ENCODE results near the gene HNRNPC.
"Not testable (repeated sequence)": the region's sequence is repeated elsewhere in the genome, so short reads cannot be mapped to it uniquely, and the experiment has no call there.

The HNRNPC gene

DNA sequence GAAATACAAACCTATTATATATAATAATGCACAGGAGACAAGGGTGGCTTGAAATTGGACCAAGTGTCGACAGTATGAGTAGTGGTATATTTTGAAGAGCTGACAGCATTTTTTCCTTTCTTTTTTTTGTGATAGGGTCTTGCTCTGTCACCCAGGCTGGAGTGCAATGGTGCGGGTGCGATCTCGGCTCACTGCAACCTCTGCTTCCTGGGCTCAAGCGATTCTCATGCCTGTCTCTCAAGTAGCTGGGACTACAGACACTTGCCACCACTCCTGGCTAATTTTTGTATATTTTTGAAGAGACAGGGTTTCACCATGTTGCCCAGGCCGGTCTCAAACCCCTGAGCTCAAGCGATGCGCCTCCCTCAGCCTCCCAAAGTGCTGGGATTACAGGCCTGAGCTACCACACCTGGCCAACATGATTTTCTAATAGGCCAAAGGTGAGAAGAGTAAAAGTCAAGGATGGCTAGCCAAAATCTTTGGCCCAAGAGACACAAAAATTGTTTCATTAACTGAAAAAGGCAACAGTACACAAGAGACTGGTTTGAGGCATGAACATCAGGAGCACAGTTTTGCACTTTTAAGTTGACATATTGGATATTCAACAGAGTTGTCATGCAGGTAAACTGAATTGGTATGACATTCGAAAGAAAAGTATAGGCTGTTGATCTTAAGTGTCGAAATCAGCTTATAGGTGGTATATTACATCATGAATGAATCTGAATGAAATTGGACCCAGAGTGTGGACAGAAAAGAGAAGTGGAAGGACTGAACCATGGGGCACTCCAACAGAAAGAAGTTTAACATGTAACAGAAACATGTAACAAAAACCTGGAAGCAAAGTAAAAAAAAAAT lies 12.5 kb downstream of the HNRNPC start:
- Histone ChIP-seq H3K4me2 (ENCODE audit: low read length, poor library complexity, severe bottlenecking) (peak overlapping the region; percentile 19), H2AK5ac (ENCODE audit: low read length, severe bottlenecking) (no peak overlapping the region), H3K18ac (ENCODE audit: low read depth in 1 of 2, low read length in 2 of 2) (no peak overlapping the region), H3K36me3 (ENCODE audit: control insufficient read depth in 1 of 2, insufficient read depth in 2 of 2, low read depth in 1 of 2, low read length in 2 of 2) (peaks cover 35 to 66% of the 10 kb centered on the region in 2 experiments), H2BK5ac (ENCODE audit: low read depth, low read length, poor library complexity, severe bottlenecking) (no peak overlapping the region), H4K91ac (ENCODE audit: low read length) (no peak overlapping the region), H3K4me3 (ENCODE audit: insufficient read depth in 1 of 2, low read depth in 1 of 2, low read length in 2 of 2) (no peak overlapping the region), H3K9ac (ENCODE audit: low read length) (peak overlapping the region; percentile 67), H3K23ac (ENCODE audit: low read length in 2 of 2) (no peak overlapping the region), H3K9me3 (ENCODE audit: control insufficient read depth, low read length) (no peaks in the 10 kb centered on the region), H2BK12ac (ENCODE audit: low read length in 2 of 2) (no peak overlapping the region), H3K79me1 (replicated peaks; ENCODE audit: low read length, poor library complexity, severe bottlenecking) (no peaks in the 10 kb centered on the region), H2BK15ac (ENCODE audit: low read depth, poor library complexity, severe bottlenecking) (no peak overlapping the region), H3K27me3 (ENCODE audit: control insufficient read depth in 1 of 2, insufficient read depth in 1 of 2, low read length in 2 of 2) (no peaks in the 10 kb centered on the region), H2AFZ (ENCODE audit: low read depth, low read length) (no peak overlapping the region), H3K14ac (ENCODE audit: low read length in 2 of 2) (no peak overlapping the region), H3K4ac (ENCODE audit: low read depth in 1 of 2, low read length in 2 of 2) (no peak overlapping the region), H3K4me1 (ENCODE audit: control insufficient read depth, insufficient read depth, low read depth, low read length) (peaks cover 14% of the 10 kb centered on the region), H4K8ac (ENCODE audit: low read length) (no peak overlapping the region), H3K27ac (ENCODE audit: low read length, poor library complexity, severe bottlenecking) (no peak overlapping the region), H2BK120ac (ENCODE audit: low read depth, low read length) (no peak overlapping the region)
- DNase-seq, result no peak
- 97% methylated on average over 10 of the region's 10 CpGs for WGBS

DNA sequence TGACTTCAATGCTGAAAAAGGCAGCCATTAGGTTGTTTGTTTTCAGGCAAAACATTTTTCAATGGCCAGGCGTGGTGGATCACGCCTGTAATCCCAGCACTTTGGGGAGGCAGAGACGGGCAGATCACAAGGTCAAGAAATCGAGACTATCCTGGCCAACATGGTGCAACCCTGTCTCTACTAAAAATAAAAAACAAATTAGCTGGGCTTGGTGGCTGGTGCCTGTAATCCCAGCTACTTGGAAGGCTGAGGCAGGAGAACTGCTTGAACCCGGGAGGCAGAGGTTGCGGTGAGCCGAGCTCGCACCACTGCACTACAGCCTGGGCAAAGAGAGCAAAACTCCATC lies 13.2 kb downstream of the HNRNPC start:
- not testable (repeated sequence) for H3K79me1 ChIP-seq (replicated peaks; ENCODE audit: low read length, poor library complexity, severe bottlenecking); H2BK5ac ChIP-seq (ENCODE audit: low read depth, low read length, poor library complexity, severe bottlenecking); H2AK5ac ChIP-seq (ENCODE audit: low read length, severe bottlenecking); H3K4ac ChIP-seq (ENCODE audit: low read depth in 1 of 2, low read length in 2 of 2); H3K23ac ChIP-seq (ENCODE audit: low read length in 2 of 2); H3K4me3 ChIP-seq (ENCODE audit: insufficient read depth in 1 of 2, low read depth in 1 of 2, low read length in 2 of 2); H2AFZ ChIP-seq (ENCODE audit: low read depth, low read length); H3K18ac ChIP-seq (ENCODE audit: low read depth in 1 of 2, low read length in 2 of 2); H3K14ac ChIP-seq (ENCODE audit: low read length in 2 of 2); H3K27me3 ChIP-seq (ENCODE audit: control insufficient read depth in 1 of 2, insufficient read depth in 1 of 2, low read length in 2 of 2); H3K9me3 ChIP-seq (ENCODE audit: control insufficient read depth, low read length); H4K8ac ChIP-seq (ENCODE audit: low read length); H4K91ac ChIP-seq (ENCODE audit: low read length); H2BK15ac ChIP-seq (ENCODE audit: low read depth, poor library complexity, severe bottlenecking); DNase-seq; H2BK12ac ChIP-seq (ENCODE audit: low read length in 2 of 2); H3K4me2 ChIP-seq (ENCODE audit: low read length, poor library complexity, severe bottlenecking); H2BK120ac ChIP-seq (ENCODE audit: low read depth, low read length)
- 80% methylated on average over 8 of the region's 8 CpGs for WGBS
- Histone ChIP-seq H3K36me3 (ENCODE audit: control insufficient read depth in 1 of 2, insufficient read depth in 2 of 2, low read depth in 1 of 2, low read length in 2 of 2) (peaks cover 40 to 66% of the 10 kb centered on the region in 2 experiments), H3K27ac (ENCODE audit: low read length, poor library complexity, severe bottlenecking) (peak overlapping the region; percentile 20), H3K4me1 (ENCODE audit: control insufficient read depth, insufficient read depth, low read depth, low read length) (peaks cover 14% of the 10 kb centered on the region), H3K9ac (ENCODE audit: low read length) (peak overlapping the region; percentile 67)

DNA sequence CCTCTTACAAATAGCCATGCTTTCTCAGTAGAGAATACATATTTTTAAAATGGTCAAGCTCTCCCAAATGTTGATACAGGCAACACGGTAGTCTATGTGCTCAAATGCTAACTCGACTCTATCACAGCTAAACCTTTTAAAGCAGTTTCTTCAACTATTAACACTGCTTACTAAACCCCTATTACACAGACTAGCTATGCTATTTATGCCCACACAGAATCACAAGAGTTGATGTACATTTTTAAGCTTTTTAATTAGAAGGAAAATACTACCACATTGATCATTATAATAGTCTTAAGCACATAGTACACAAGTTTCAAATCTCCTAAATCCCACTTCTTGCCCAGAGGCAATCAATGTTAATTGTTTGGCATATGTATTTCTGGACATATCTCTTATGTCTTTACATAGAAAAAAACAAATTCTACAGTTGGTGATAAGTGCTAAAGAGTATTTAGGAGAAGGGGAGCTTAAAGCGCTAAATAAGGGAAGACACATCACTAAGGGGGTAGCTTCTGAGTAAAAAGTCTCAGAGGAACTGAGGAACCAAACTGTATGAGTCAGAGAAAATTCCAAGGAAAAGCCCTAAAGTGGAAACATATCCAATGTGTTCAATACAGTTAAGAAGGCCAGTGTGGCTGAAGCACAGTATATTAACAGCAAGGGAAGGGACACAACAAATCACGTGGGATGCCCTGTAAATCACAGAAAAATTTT lies 13.7 kb downstream of the HNRNPC start:
- peaks cover 40 to 67% of the 10 kb centered on the region in 2 experiments for H3K36me3 ChIP-seq (ENCODE audit: control insufficient read depth in 1 of 2, insufficient read depth in 2 of 2, low read depth in 1 of 2, low read length in 2 of 2)
- H4K8ac ChIP-seq (ENCODE audit: low read length), result no peak overlapping the region
- H3K27ac ChIP-seq (ENCODE audit: low read length, poor library complexity, severe bottlenecking), result no peak overlapping the region
- peaks cover 13% of the 10 kb centered on the region for H3K4me1 ChIP-seq (ENCODE audit: control insufficient read depth, insufficient read depth, low read depth, low read length)
- no peak overlapping the region for H2BK5ac ChIP-seq (ENCODE audit: low read depth, low read length, poor library complexity, severe bottlenecking)
- no peaks in the 10 kb centered on the region for H3K79me1 ChIP-seq (replicated peaks; ENCODE audit: low read length, poor library complexity, severe bottlenecking)
- no peak overlapping the region for H2AFZ ChIP-seq (ENCODE audit: low read depth, low read length)
- WGBS, result 82% methylated on average over 4 of the region's 4 CpGs
- no peak overlapping the region for H2BK120ac ChIP-seq (ENCODE audit: low read depth, low read length)
- peak; percentile 73 for DNase-seq
- no peak overlapping the region for H3K4me2 ChIP-seq (ENCODE audit: low read length, poor library complexity, severe bottlenecking)
- no peak overlapping the region for H3K4ac ChIP-seq (ENCODE audit: low read depth in 1 of 2, low read length in 2 of 2)
- H3K14ac ChIP-seq (ENCODE audit: low read length in 2 of 2), result no peak overlapping the region
- H2BK12ac ChIP-seq (ENCODE audit: low read length in 2 of 2), result no peak overlapping the region
- H2BK15ac ChIP-seq (ENCODE audit: low read depth, poor library complexity, severe bottlenecking), result no peak overlapping the region
- H3K9ac ChIP-seq (ENCODE audit: low read length), result peak overlapping the region; percentile 67
- peak overlapping the region in 1 of 2 experiments; percentile 16 for H3K4me3 ChIP-seq (ENCODE audit: insufficient read depth in 1 of 2, low read depth in 1 of 2, low read length in 2 of 2)
- no peaks in the 10 kb centered on the region for H3K9me3 ChIP-seq (ENCODE audit: control insufficient read depth, low read length)
- no peaks in the 10 kb centered on the region for H3K27me3 ChIP-seq (ENCODE audit: control insufficient read depth in 1 of 2, insufficient read depth in 1 of 2, low read length in 2 of 2)
- no peak overlapping the region for H3K23ac ChIP-seq (ENCODE audit: low read length in 2 of 2)
- H3K18ac ChIP-seq (ENCODE audit: low read depth in 1 of 2, low read length in 2 of 2), result no peak overlapping the region
- no peak overlapping the region for H4K91ac ChIP-seq (ENCODE audit: low read length)
- H2AK5ac ChIP-seq (ENCODE audit: low read length, severe bottlenecking), result no peak overlapping the region

DNA sequence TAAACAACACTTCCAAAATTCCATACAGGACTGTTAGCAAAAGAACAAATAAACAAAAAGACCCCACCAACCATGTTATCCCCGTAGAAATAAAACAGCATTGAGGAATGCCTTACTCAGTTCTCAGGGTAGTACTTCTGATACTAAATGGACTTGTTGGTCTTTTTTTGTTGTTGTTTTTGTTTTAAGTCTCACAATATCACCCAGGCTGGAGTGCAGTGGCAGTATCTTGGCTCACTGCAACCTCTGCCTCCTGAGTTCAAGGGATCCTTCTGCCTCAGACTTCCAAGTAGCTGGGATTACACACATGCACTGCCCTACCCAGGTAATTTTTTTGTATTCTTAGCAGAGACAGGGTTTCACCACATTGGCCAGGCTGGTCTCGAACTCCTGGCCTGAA lies 17.1 kb downstream of the HNRNPC start:
- Histone ChIP-seq H3K4me2 (ENCODE audit: low read length, poor library complexity, severe bottlenecking) (no peak overlapping the region), H2BK120ac (ENCODE audit: low read depth, low read length) (no peak overlapping the region), H3K23ac (ENCODE audit: low read length in 2 of 2) (no peak overlapping the region), H3K79me1 (replicated peaks; ENCODE audit: low read length, poor library complexity, severe bottlenecking) (no peaks in the 10 kb centered on the region), H4K8ac (ENCODE audit: low read length) (no peak overlapping the region), H3K27me3 (ENCODE audit: control insufficient read depth in 1 of 2, insufficient read depth in 1 of 2, low read length in 2 of 2) (no peaks in the 10 kb centered on the region), H2BK5ac (ENCODE audit: low read depth, low read length, poor library complexity, severe bottlenecking) (no peak overlapping the region), H2AFZ (ENCODE audit: low read depth, low read length) (no peak overlapping the region), H3K4me1 (ENCODE audit: control insufficient read depth, insufficient read depth, low read depth, low read length) (peaks cover 12% of the 10 kb centered on the region), H4K91ac (ENCODE audit: low read length) (no peak overlapping the region), H3K36me3 (ENCODE audit: control insufficient read depth in 1 of 2, insufficient read depth in 2 of 2, low read depth in 1 of 2, low read length in 2 of 2) (peaks cover 40 to 74% of the 10 kb centered on the region in 2 experiments), H3K9me3 (ENCODE audit: control insufficient read depth, low read length) (no peaks in the 10 kb centered on the region), H3K18ac (ENCODE audit: low read depth in 1 of 2, low read length in 2 of 2) (no peak overlapping the region), H3K27ac (ENCODE audit: low read length, poor library complexity, severe bottlenecking) (no peak overlapping the region), H2BK12ac (ENCODE audit: low read length in 2 of 2) (no peak overlapping the region), H2AK5ac (ENCODE audit: low read length, severe bottlenecking) (no peak overlapping the region), H3K4me3 (ENCODE audit: insufficient read depth in 1 of 2, low read depth in 1 of 2, low read length in 2 of 2) (no peak overlapping the region), H3K4ac (ENCODE audit: low read depth in 1 of 2, low read length in 2 of 2) (no peak overlapping the region), H3K14ac (ENCODE audit: low read length in 2 of 2) (no peak overlapping the region), H3K9ac (ENCODE audit: low read length) (no peak overlapping the region), H2BK15ac (ENCODE audit: low read depth, poor library complexity, severe bottlenecking) (no peak overlapping the region)
- no peak for DNase-seq
- 100% methylated on average over 1 of the region's 2 CpGs for WGBS

Measured in mesenchymal stem cell (in vitro differentiated cells and primary cell).